Measurements from ENCODE around the gene FBXW7.

GRCh38 chr4:152571770-152572169, 35.9 kb upstream of the FBXW7 start:
- TF ChIP-seq, protein P1, sequence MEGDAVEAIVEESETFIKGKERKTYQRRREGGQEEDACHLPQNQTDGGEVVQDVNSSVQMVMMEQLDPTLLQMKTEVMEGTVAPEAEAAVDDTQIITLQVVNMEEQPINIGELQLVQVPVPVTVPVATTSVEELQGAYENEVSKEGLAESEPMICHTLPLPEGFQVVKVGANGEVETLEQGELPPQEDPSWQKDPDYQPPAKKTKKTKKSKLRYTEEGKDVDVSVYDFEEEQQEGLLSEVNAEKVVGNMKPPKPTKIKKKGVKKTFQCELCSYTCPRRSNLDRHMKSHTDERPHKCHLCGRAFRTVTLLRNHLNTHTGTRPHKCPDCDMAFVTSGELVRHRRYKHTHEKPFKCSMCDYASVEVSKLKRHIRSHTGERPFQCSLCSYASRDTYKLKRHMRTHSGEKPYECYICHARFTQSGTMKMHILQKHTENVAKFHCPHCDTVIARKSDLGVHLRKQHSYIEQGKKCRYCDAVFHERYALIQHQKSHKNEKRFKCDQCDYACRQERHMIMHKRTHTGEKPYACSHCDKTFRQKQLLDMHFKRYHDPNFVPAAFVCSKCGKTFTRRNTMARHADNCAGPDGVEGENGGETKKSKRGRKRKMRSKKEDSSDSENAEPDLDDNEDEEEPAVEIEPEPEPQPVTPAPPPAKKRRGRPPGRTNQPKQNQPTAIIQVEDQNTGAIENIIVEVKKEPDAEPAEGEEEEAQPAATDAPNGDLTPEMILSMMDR (IDR thresholded peaks at IDR 0.05) = no peak
- TF ChIP-seq EP300 (IDR thresholded peaks at IDR 0.05; ENCODE audit: borderline replicate concordance in 1 of 2, low read depth in 1 of 2, low read length in 1 of 2) (no peak), FOSL2 (IDR thresholded peaks at IDR 0.05; ENCODE audit: borderline replicate concordance, low read depth) (no peak), POLR2AphosphoS5 (IDR thresholded peaks at IDR 0.05; ENCODE audit: low read depth, low read length) (no peak), RCOR1 (IDR thresholded peaks at IDR 0.05; ENCODE audit: low read length) (no peak), SIN3A (IDR thresholded peaks at IDR 0.05; ENCODE audit: borderline replicate concordance, low read depth, low read length) (no peak), TAF1 (IDR thresholded peaks at IDR 0.05; ENCODE audit: borderline replicate concordance, low read depth, low read length) (no peak), GATA2 (CRISPR knock-in tag; IDR thresholded peaks at IDR 0.05) (no peak), GABPA (IDR thresholded peaks at IDR 0.05; ENCODE audit: low read depth) (no peak), JUND (IDR thresholded peaks at IDR 0.05) (no peak), MAX (IDR thresholded peaks at IDR 0.05; ENCODE audit: low read depth) (no peak), SMC3 (IDR thresholded peaks at IDR 0.05; ENCODE audit: low read depth, low read length) (no peak)
- TF ChIP-seq, protein P2, sequence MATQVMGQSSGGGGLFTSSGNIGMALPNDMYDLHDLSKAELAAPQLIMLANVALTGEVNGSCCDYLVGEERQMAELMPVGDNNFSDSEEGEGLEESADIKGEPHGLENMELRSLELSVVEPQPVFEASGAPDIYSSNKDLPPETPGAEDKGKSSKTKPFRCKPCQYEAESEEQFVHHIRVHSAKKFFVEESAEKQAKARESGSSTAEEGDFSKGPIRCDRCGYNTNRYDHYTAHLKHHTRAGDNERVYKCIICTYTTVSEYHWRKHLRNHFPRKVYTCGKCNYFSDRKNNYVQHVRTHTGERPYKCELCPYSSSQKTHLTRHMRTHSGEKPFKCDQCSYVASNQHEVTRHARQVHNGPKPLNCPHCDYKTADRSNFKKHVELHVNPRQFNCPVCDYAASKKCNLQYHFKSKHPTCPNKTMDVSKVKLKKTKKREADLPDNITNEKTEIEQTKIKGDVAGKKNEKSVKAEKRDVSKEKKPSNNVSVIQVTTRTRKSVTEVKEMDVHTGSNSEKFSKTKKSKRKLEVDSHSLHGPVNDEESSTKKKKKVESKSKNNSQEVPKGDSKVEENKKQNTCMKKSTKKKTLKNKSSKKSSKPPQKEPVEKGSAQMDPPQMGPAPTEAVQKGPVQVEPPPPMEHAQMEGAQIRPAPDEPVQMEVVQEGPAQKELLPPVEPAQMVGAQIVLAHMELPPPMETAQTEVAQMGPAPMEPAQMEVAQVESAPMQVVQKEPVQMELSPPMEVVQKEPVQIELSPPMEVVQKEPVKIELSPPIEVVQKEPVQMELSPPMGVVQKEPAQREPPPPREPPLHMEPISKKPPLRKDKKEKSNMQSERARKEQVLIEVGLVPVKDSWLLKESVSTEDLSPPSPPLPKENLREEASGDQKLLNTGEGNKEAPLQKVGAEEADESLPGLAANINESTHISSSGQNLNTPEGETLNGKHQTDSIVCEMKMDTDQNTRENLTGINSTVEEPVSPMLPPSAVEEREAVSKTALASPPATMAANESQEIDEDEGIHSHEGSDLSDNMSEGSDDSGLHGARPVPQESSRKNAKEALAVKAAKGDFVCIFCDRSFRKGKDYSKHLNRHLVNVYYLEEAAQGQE (IDR thresholded peaks at IDR 0.05; ENCODE audit: low read depth, low read length) = no peak
